Lung (tissue), 12 donors: ENCODE results near the gene CENPS. TPM values are rescaled to one million over a fixed set of nuclear protein-coding genes. Genes with fewer than 3 reads are reported as not detected.

Experiments
- ATAC-seq: fragments of 200-7000 bp; cut with Tn5 transposase; one replicate; pipeline ENCODE4 v1.9.1; 2020; ENCODE audit warnings: moderate number of reproducible peaks; ENCODE audit not compliant: insufficient read depth, low FRiP score
- DNase-seq, 3 donors: peaks; one replicate each; pipeline ENCODE4 v3.0.0-alpha.2; 2013 to 2017
- H3K27ac ChIP-seq, 2 donors: one replicate each; pipeline ENCODE4 v1.5.1; 2013; ENCODE audit warnings: mild to moderate bottlenecking in 2 of 2, moderate library complexity in 2 of 2, control low read depth in 1 of 2, inconsistent platforms in 1 of 2, low read depth in 1 of 2, low read length in 1 of 2
- H3K27me3 ChIP-seq, 3 donors: one replicate each; pipeline ENCODE4 v1.5.1; 2013; ENCODE audit warnings: low read length in 2 of 3; ENCODE audit not compliant: control insufficient read depth in 3 of 3, insufficient read depth in 3 of 3
- H3K36me3 ChIP-seq, 4 donors: one replicate each; pipeline ENCODE4 v1.5.1; 2013; ENCODE audit warnings: low read length in 4 of 4, mild to moderate bottlenecking in 1 of 4, moderate library complexity in 1 of 4; ENCODE audit not compliant: control insufficient read depth in 4 of 4, insufficient read depth in 4 of 4
- H3K4me1 ChIP-seq, 5 donors: one replicate each; pipeline ENCODE4 v1.5.1; 2013; ENCODE audit warnings: low read length in 5 of 5, mild to moderate bottlenecking in 2 of 5, moderate library complexity in 1 of 5; ENCODE audit not compliant: control insufficient read depth in 5 of 5, insufficient read depth in 5 of 5
- H3K4me3 ChIP-seq: one replicate; pipeline ENCODE4 v1.5.1; 2013; ENCODE audit warnings: mild to moderate bottlenecking, control low read depth, moderate library complexity
- H3K9ac ChIP-seq, 2 donors: one replicate each; pipeline ENCODE4 v1.5.1; 2013; ENCODE audit warnings: low read length in 2 of 2, control low read depth in 1 of 2; ENCODE audit not compliant: insufficient read depth in 1 of 2
- H3K9me3 ChIP-seq, 4 donors: one replicate each; pipeline ENCODE4 v1.5.1; 2013; ENCODE audit warnings: low read length in 3 of 4, mild to moderate bottlenecking in 1 of 4, moderate library complexity in 1 of 4; ENCODE audit not compliant: control insufficient read depth in 4 of 4, insufficient read depth in 3 of 4
- CTCF ChIP-seq: IDR thresholded peaks from 2 replicates; pipeline ENCODE4 v1.5.1; 2012; ENCODE audit warnings: mild to moderate bottlenecking; ENCODE audit errors: control extremely low read depth, extremely low read depth
- WGBS, 2 donors: extraction: QIAGEN DNeasy Blood & Tissue Kit; methylation state at CpG; one replicate each; pipeline ENCODE4 v1.1.7; 2013; 5-methylcytosine and 5-hydroxymethylcytosine counted together
- polyA plus RNA-seq, 2 donors: library from polyadenylated mRNA; stranded (reverse); fragments of 200-250 nt; gene quantifications; one replicate each; pipeline ENCODE4 v1.2.1, GENCODE V29; 2013
- total RNA-seq, 2 donors: library from RNA; depleted of rRNA in 1 of 2; stranded (reverse); fragments of >200 nt in 1 of 2; gene quantifications; one replicate each; pipeline ENCODE4 v1.2.1, GENCODE V29; 2014 to 2021
- donor health status: control.
- donor health status: control.
- donor health status: Bipolar disorder and iron deficiency.
- donor health status: healthy.
- donor health status: DM: yes; HTN: yes; CAD: no.

The CENPS gene
- total and polyA plus RNA-seq, 4 donors, result 12.5 to 21.0 (median 17.5) TPM

- no peak overlapping the region for H3K27ac ChIP-seq
- no peaks in the 10 kb centered on the region for H3K9me3 ChIP-seq
- H3K27me3 ChIP-seq, result no peaks in the 10 kb centered on the region
- peaks cover 0 to 2% (median 0%) of the 10 kb centered on the region in 4 donors for H3K36me3 ChIP-seq
- H3K9ac ChIP-seq, result no peak overlapping the region
- DNase-seq, result no peak
- WGBS, 2 donors, result 70 to 81% methylated on average over 14 of the region's 14 CpGs
- no peak for ATAC-seq
- TF ChIP-seq CTCF, result no peak
- H3K4me1 ChIP-seq, result peaks cover 0 to 20% (median 3%) of the 10 kb centered on the region in 5 donors
- H3K4me3 ChIP-seq, result no peak overlapping the region
These were observed 2.9 kb downstream of the CENPS start for GRCh38 chr1:10432910-10433700.

GRCh38 chr1:10433790-10434189 lies 3.6 kb downstream of the CENPS start:
- WGBS, 2 donors, result 79 to 91% methylated on average over 11 of the region's 11 CpGs
- H3K4me1 ChIP-seq, result peaks cover 0 to 24% (median 3%) of the 10 kb centered on the region in 5 donors
- peaks cover 0 to 2% (median 0%) of the 10 kb centered on the region in 4 donors for H3K36me3 ChIP-seq
- no peak overlapping the region for H3K27ac ChIP-seq
- H3K4me3 ChIP-seq, result no peak overlapping the region
- H3K9ac ChIP-seq, result no peak overlapping the region
- H3K27me3 ChIP-seq, result no peaks in the 10 kb centered on the region
- no peak for ATAC-seq
- no peak for TF ChIP-seq CTCF
- DNase-seq, result no peak
- no peaks in the 10 kb centered on the region for H3K9me3 ChIP-seq

- no peak overlapping the region for H3K4me3 ChIP-seq
- ATAC-seq, result no peak
- 96 to 97% methylated on average over 5 of the region's 5 CpGs for WGBS, 2 donors
- no peak overlapping the region for H3K9ac ChIP-seq
- no peaks in the 10 kb centered on the region for H3K27me3 ChIP-seq
- no peaks in the 10 kb centered on the region for H3K9me3 ChIP-seq
- TF ChIP-seq CTCF, result no peak
- no peak overlapping the region for H3K27ac ChIP-seq
- H3K4me1 ChIP-seq, result peaks cover 0 to 25% (median 3%) of the 10 kb centered on the region in 5 donors
- no peak for DNase-seq
- peaks cover 0 to 2% (median 0%) of the 10 kb centered on the region in 4 donors for H3K36me3 ChIP-seq
These were observed 4.4 kb downstream of the CENPS start for GRCh38 chr1:10434590-10434989.
